ENCODE data around the gene IRGC.

GRCh38 chr19:43755256-43755801 lies 39.5 kb downstream of the IRGC start:
- no peak for TF ChIP-seq MYC (IDR thresholded peaks at IDR 0.05; ENCODE audit: low read depth, low read length)
- TF ChIP-seq CTCF (IDR thresholded peaks at IDR 0.05; ENCODE audit: extremely low read depth in 1 of 2, insufficient read depth in 1 of 2, low read depth in 1 of 2, low read length in 2 of 2), result no peak
- TF ChIP-seq POLR2AphosphoS5 (IDR thresholded peaks at IDR 0.05; ENCODE audit: insufficient read depth, low read depth, low read length), result peak; percentile 32
- peak; percentile 46 for TF ChIP-seq POLR2A (IDR thresholded peaks at IDR 0.05; ENCODE audit: low read depth, low read length)
- TF ChIP-seq EZH2 (IDR thresholded peaks at IDR 0.05; ENCODE audit: borderline replicate concordance, low read depth, low read length, severe bottlenecking), result no peak
- TF ChIP-seq, protein P1, sequence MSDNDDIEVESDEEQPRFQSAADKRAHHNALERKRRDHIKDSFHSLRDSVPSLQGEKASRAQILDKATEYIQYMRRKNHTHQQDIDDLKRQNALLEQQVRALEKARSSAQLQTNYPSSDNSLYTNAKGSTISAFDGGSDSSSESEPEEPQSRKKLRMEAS (IDR thresholded peaks at IDR 0.05; ENCODE audit: insufficient read depth, insufficient read length), result peak; percentile 89
- no peak for TF ChIP-seq JUN (IDR thresholded peaks at IDR 0.05; ENCODE audit: borderline replicate concordance, insufficient read depth, insufficient read length, low read depth)

Measured in endothelial cell of umbilical vein (primary cell).